Measurements from ENCODE around the gene NXN. TPM values are rescaled to one million over a fixed set of nuclear protein-coding genes. Genes with fewer than 3 reads are reported as not detected.
A peak's percentile ranks its signal among the peaks of the same experiment; 100 is the strongest.

The NXN gene
- total RNA-seq, 4 donors from 2014 or later, result 6.8 to 16.6 (median 11.1) TPM

GRCh38 chr17:951325-952132, 28.0 kb downstream of the NXN start:
- no peak for TF ChIP-seq CTCF (IDR thresholded peaks at IDR 0.05)
- ATAC-seq (ENCODE audit: low FRiP score), result peak; percentile 77
- DNase-seq (ENCODE audit: low spot score), result no peak

- no peak for DNase-seq (ENCODE audit: low spot score)
- no peak for TF ChIP-seq CTCF (IDR thresholded peaks at IDR 0.05)
- no peak for ATAC-seq (ENCODE audit: low FRiP score)
These were observed 29.8 kb downstream of the NXN start for GRCh38 chr17:949623-950303.

GRCh38 chr17:948284-948852, 31.2 kb downstream of the NXN start:
- no peak for ATAC-seq (ENCODE audit: low FRiP score)
- TF ChIP-seq CTCF (IDR thresholded peaks at IDR 0.05), result no peak
- no peak for DNase-seq (ENCODE audit: low spot score)

- ATAC-seq (ENCODE audit: low FRiP score) (no peak), DNase-seq (ENCODE audit: low spot score) (no peak)
- TF ChIP-seq CTCF (IDR thresholded peaks at IDR 0.05), result no peak
These were observed 32.9 kb downstream of the NXN start for GRCh38 chr17:946510-947236.

GRCh38 chr17:945672-946071, 33.9 kb downstream of the NXN start:
- ATAC-seq (ENCODE audit: low FRiP score) (no peak), DNase-seq (ENCODE audit: low spot score) (no peak)
- TF ChIP-seq CTCF (IDR thresholded peaks at IDR 0.05), result no peak

- TF ChIP-seq CTCF (IDR thresholded peaks at IDR 0.05), result no peak
- ATAC-seq (ENCODE audit: low FRiP score), result no peak
- no peak for DNase-seq (ENCODE audit: low spot score)
These were observed 35.2 kb downstream of the NXN start for GRCh38 chr17:944266-944826.

All from omental fat pad (tissue), 4 donors.